Vagina (tissue), 2 donors: ENCODE results near the gene SH2D3A. TPM values are rescaled to one million over a fixed set of nuclear protein-coding genes. Genes with fewer than 3 reads are reported as not detected.
A peak's percentile ranks its signal among the peaks of the same experiment; 100 is the strongest.
"Not testable (repeated sequence)": the region's sequence is repeated elsewhere in the genome, so short reads cannot be mapped to it uniquely, and the experiment has no call there.

Experiments used
- DNase-seq, 2 donors: peaks; one replicate each; pipeline ENCODE4 v3.0.0-alpha.2; 2017; ENCODE audit errors: extremely low spot score in 2 of 2
- H3K27ac ChIP-seq: fragments of 200-600 bp; sonication (generic); one replicate; pipeline ENCODE4 v1.5.1; 2019
- H3K27me3 ChIP-seq: fragments of 200-600 bp; sonication (generic); one replicate; pipeline ENCODE4 v1.5.1; 2019
- H3K36me3 ChIP-seq, 2 donors: fragments of 200-600 bp; sonication (generic); one replicate each; pipeline ENCODE4 v1.5.1; 2017 to 2019
- H3K4me1 ChIP-seq: fragments of 200-600 bp; sonication (generic); one replicate; pipeline ENCODE4 v1.5.1; 2019
- H3K4me3 ChIP-seq, 2 donors: fragments of 200-600 bp; sonication (generic); 1 replicate in 1 of 2; 2 replicates in 1 of 2; pipeline ENCODE4 v1.5.1; 2016 to 2019
- H3K9me3 ChIP-seq: fragments of 200-600 bp; sonication (generic); one replicate; pipeline ENCODE4 v1.5.1; 2019
- CTCF ChIP-seq, 3 experiments: fragments of 450-650 bp in 2 of 3; fragments of 200-600 bp in 1 of 3; sonication (generic) in 1 of 3; IDR thresholded peaks; one replicate each; pipeline ENCODE4 v1.5.1; 2017 to 2019; ENCODE audit warnings: antibody characterized with exemption in 3 of 3, mild to moderate bottlenecking in 2 of 3, moderate library complexity in 2 of 3
- POLR2A ChIP-seq, 2 donors: fragments of 450-650 bp; IDR thresholded peaks; one replicate each; pipeline ENCODE4 v1.6.1; 2017; ENCODE audit warnings: antibody characterized with exemption in 2 of 2, mild to moderate bottlenecking in 2 of 2, moderate library complexity in 2 of 2
- POLR2AphosphoS5 ChIP-seq, 2 donors: sonication (generic); formaldehyde crosslinking; IDR thresholded peaks; one replicate each; pipeline ENCODE4 v1.9.0; 2017; ENCODE audit warnings: antibody characterized with exemption in 2 of 2, mild to moderate bottlenecking in 2 of 2, low read depth in 1 of 2; ENCODE audit not compliant: insufficient read depth in 1 of 2
- intact Hi-C: fragments of 100-400 bp; cut with DNase I; formaldehyde crosslinking; loops from one replicate; pipeline ENCODE4 v1.15.1; 2023
- total RNA-seq: library from RNA; depleted of rRNA; stranded (reverse); fragments of >200 nt; gene quantifications from one replicate; pipeline ENCODE4 v1.2.3, GENCODE V29; 2016

SH2D3A gene
- total RNA-seq, 1 donor from 2014 or later, result 21.9 TPM

DNA sequence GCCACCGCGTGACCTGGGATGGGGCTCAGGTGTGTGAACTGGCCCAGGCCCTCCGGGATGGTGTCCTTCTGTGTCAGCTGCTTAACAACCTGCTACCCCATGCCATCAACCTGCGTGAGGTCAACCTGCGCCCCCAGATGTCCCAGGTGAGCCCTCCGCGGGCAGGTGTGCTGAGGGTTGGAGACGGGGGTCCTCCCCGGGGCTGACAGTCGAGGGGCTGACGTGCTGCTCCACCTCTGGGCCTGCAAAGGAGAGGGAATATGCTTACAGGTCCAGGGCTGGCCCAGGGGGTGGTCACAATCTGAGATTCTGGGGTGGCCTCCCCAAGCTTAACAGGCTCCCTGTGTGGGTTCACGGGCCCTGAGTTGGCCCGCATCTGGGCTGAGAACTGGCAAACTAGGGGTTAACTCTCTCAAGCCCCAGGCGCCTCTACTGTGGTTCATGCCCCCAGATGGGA lies 5.7 kb upstream of the SH2D3A start:
- Histone ChIP-seq H3K27me3 (no peaks in the 10 kb centered on the region), H3K9me3 (no peaks in the 10 kb centered on the region), H3K4me1 (peaks cover 2% of the 10 kb centered on the region), H3K36me3 (no peaks in the 10 kb centered on the region), H3K27ac (no peak overlapping the region), H3K4me3 (peak overlapping the region; percentile 25 to 43)
- no peak for DNase-seq
- intact Hi-C loops, result no loop called here
- TF ChIP-seq POLR2A (IDR thresholded peaks at IDR 0.05) (no peak), POLR2AphosphoS5 (IDR thresholded peaks at IDR 0.05; ENCODE audit: insufficient read depth in 1 of 2, low read depth in 1 of 2) (peak in 1 of 2 donors; percentile 1)

GRCh38 chr19:6772028-6772865 lies 5.0 kb upstream of the SH2D3A start, which contains the start of gene VAV1:
Gene VAV1, plus strand, starts transcription at chr19:6772708. Its CDS starts 100 bp downstream, at chr19:6772808.
- no peaks in the 10 kb centered on the region for H3K9me3 ChIP-seq
- no peak for DNase-seq
- H3K27me3 ChIP-seq, result peaks cover 3% of the 10 kb centered on the region
- peak within 1 kb of the TSS; percentile 25 to 43 for H3K4me3 ChIP-seq
- H3K4me1 ChIP-seq, result peaks cover 8% of the 10 kb centered on the region
- peak in 1 of 2 donors; percentile 38 for TF ChIP-seq POLR2AphosphoS5 (IDR thresholded peaks at IDR 0.05; ENCODE audit: insufficient read depth in 1 of 2, low read depth in 1 of 2)
- no peak for TF ChIP-seq CTCF (IDR thresholded peaks at IDR 0.05)
- peak in 1 of 2 donors; percentile 22 for TF ChIP-seq POLR2A (IDR thresholded peaks at IDR 0.05)
- H3K36me3 ChIP-seq, result no peaks in the 10 kb centered on the region
- intact Hi-C loops, result no loop called here
- no peak within 1 kb of the TSS for H3K27ac ChIP-seq

DNA sequence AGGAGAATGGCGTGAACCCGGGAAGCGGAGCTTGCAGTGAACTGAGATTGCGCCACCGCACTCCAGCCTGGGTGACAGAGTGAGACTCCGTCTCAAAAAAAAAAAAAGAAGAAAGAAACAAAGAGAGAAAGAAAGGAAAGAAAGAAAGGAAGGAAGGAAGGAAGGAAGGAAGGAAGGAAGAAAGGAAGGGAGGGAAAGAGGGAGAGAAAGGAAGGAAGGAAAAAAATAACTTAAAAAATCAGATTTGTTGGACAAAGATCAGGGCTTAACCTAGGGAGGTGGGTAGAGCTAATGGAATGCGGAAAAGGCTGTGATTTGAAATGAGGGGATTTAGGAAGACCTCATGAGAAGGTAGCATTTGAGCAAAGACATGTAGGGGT lies 4.4 kb upstream of the SH2D3A start:
- DNase-seq, intact Hi-C loops, H3K36me3 ChIP-seq, H3K27me3 ChIP-seq, H3K27ac ChIP-seq, H3K4me3 ChIP-seq, H3K9me3 ChIP-seq: not testable (repeated sequence)
- H3K4me1 ChIP-seq, result peaks cover 11% of the 10 kb centered on the region

- H3K27me3 ChIP-seq, result peaks cover 6% of the 10 kb centered on the region
- no peak overlapping the region for H3K4me3 ChIP-seq
- peaks cover 11% of the 10 kb centered on the region for H3K4me1 ChIP-seq
- H3K27ac ChIP-seq, result no peak overlapping the region
- H3K9me3 ChIP-seq, result no peaks in the 10 kb centered on the region
- H3K36me3 ChIP-seq, result no peaks in the 10 kb centered on the region
- no peak for DNase-seq
- intact Hi-C loops, result no loop called here
- peak in 1 of 3 experiments; percentile 17 for TF ChIP-seq CTCF (IDR thresholded peaks at IDR 0.05)
- TF ChIP-seq POLR2AphosphoS5 (IDR thresholded peaks at IDR 0.05; ENCODE audit: insufficient read depth in 1 of 2, low read depth in 1 of 2), result no peak
These were observed 1.9 kb upstream of the SH2D3A start for GRCh38 chr19:6769006-6769619.

- intact Hi-C loops, result no loop called here
- no peaks in the 10 kb centered on the region for H3K36me3 ChIP-seq
- peaks cover 11% of the 10 kb centered on the region for H3K4me1 ChIP-seq
- no peaks in the 10 kb centered on the region for H3K9me3 ChIP-seq
- H3K27ac ChIP-seq, result peak overlapping the region; percentile 52
- no peak for DNase-seq
- H3K4me3 ChIP-seq, result no peak overlapping the region
- no peak for TF ChIP-seq POLR2AphosphoS5 (IDR thresholded peaks at IDR 0.05; ENCODE audit: insufficient read depth in 1 of 2, low read depth in 1 of 2)
- no peak for TF ChIP-seq POLR2A (IDR thresholded peaks at IDR 0.05)
- no peak for TF ChIP-seq CTCF (IDR thresholded peaks at IDR 0.05)
- peaks cover 6% of the 10 kb centered on the region for H3K27me3 ChIP-seq
These were observed 1.1 kb upstream of the SH2D3A start for GRCh38 chr19:6768236-6768785.

- no peak for DNase-seq
- Histone ChIP-seq H3K27ac (peak overlapping the region; percentile 62), H3K9me3 (no peaks in the 10 kb centered on the region), H3K4me3 (peak overlapping the region; percentile 38 to 48), H3K36me3 (no peaks in the 10 kb centered on the region), H3K27me3 (peaks cover 6% of the 10 kb centered on the region), H3K4me1 (peaks cover 11% of the 10 kb centered on the region)
- TF ChIP-seq POLR2AphosphoS5 (IDR thresholded peaks at IDR 0.05; ENCODE audit: insufficient read depth in 1 of 2, low read depth in 1 of 2) (no peak), POLR2A (IDR thresholded peaks at IDR 0.05) (no peak), CTCF (IDR thresholded peaks at IDR 0.05) (no peak)
- intact Hi-C loops, result no loop called here
These were observed 216 bp downstream of the SH2D3A start for GRCh38 chr19:6767081-6767356.
